ENCODE data around the gene MED1. TPM values are rescaled to one million over a fixed set of nuclear protein-coding genes. Genes with fewer than 3 reads are reported as not detected.
"Not testable (repeated sequence)": the region's sequence is repeated elsewhere in the genome, so short reads cannot be mapped to it uniquely, and the experiment has no call there.

The MED1 gene
- total and polyA plus RNA-seq, 2 donors (not counting 1 experiment from before 2014, with no cell fraction given), result 13.1 to 59.1 TPM

DNA sequence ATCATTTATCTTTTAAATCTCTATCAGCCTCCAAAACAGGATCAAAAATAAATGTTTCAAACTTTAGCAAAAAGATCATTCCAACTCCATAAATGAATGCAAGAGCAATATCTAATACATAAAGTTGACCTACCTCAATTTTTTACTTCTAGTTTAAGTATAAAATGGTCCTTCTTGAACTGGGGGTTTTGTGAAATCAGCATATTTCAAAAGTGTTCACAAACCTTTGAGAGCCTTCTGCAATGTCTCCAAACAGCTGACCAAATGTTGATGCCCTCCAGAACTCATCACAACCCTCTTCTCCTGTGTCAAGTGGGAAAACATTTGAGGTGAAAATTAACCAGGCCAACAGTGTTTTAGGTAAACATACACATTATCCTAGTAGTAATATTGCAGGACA is 7.7 kb downstream of the MED1 start:
- no peak overlapping the region for H3K4me3 ChIP-seq (ENCODE audit: control extremely low read depth in 1 of 5, extremely low read depth in 1 of 5, insufficient read depth in 1 of 5, low read depth in 2 of 5, low read length in 4 of 5)
- H3K9me3 Mint-ChIP-seq (ENCODE audit: insufficient read depth), result no peaks in the 10 kb centered on the region
- no peaks in the 10 kb centered on the region for H3K9me3 ChIP-seq (ENCODE audit: control extremely low read depth in 1 of 3, control insufficient read depth in 2 of 3, insufficient read depth in 1 of 3, low read length in 2 of 3)
- peaks cover 4% of the 10 kb centered on the region for H3K4me1 Mint-ChIP-seq
- no peak overlapping the region for H3K27ac Mint-ChIP-seq
- peaks cover 13 to 50% of the 10 kb centered on the region in 2 experiments for H3K36me3 ChIP-seq (replicated peaks in 1 of 2; ENCODE audit: control extremely low read depth in 1 of 2, control insufficient read depth in 1 of 2, extremely low read depth in 1 of 2, insufficient read depth in 2 of 2, low read length in 1 of 2)
- no peaks in the 10 kb centered on the region for H3K27me3 ChIP-seq (replicated peaks in 1 of 4; ENCODE audit: control extremely low read depth in 1 of 4, control insufficient read depth in 3 of 4, insufficient read depth in 4 of 4, low read length in 3 of 4)
- POLR2A ChIA-PET, result interaction anchor here (0.6 kb wide), 1 partner anchor 15 kb away, joined by 3 read pairs; no protein-coding TSS in a partner anchor
- intact Hi-C loops (cut with micrococcal nuclease), result no loop called here
- no peak overlapping the region for H3K4me3 Mint-ChIP-seq
- H3K27ac ChIP-seq (ENCODE audit: low read length in 2 of 2), result no peak overlapping the region
- peaks cover 5% of the 10 kb centered on the region for H4K20me1 ChIP-seq (ENCODE audit: control insufficient read depth, insufficient read depth, low read length, poor library complexity, severe bottlenecking)
- H3K79me2 ChIP-seq (ENCODE audit: control insufficient read depth, insufficient read depth, low read length), result peaks cover 23% of the 10 kb centered on the region
- no peak overlapping the region for H3K4me2 ChIP-seq (replicated peaks; ENCODE audit: low read depth, low read length, poor library complexity, severe bottlenecking)
- no peak overlapping the region for H2AFZ ChIP-seq (ENCODE audit: insufficient read depth, low read depth, low read length, poor library complexity, severe bottlenecking)
- no peak overlapping the region for H3K9ac ChIP-seq (ENCODE audit: low read length)
- CTCF ChIA-PET, result no interaction called here
- ATAC-seq (ENCODE audit: low read depth) (no peak), DNase-seq (no peak)
- H3K4me1 ChIP-seq (ENCODE audit: control insufficient read depth in 2 of 2, insufficient read depth in 2 of 2, low read length in 2 of 2), result no peaks in the 10 kb centered on the region
- TF ChIP-seq EZH2 (IDR thresholded peaks at IDR 0.05; ENCODE audit: borderline replicate concordance, insufficient read depth, low read depth, low read length, poor library complexity, severe bottlenecking), result no peak
- TF ChIP-seq, protein P1, sequence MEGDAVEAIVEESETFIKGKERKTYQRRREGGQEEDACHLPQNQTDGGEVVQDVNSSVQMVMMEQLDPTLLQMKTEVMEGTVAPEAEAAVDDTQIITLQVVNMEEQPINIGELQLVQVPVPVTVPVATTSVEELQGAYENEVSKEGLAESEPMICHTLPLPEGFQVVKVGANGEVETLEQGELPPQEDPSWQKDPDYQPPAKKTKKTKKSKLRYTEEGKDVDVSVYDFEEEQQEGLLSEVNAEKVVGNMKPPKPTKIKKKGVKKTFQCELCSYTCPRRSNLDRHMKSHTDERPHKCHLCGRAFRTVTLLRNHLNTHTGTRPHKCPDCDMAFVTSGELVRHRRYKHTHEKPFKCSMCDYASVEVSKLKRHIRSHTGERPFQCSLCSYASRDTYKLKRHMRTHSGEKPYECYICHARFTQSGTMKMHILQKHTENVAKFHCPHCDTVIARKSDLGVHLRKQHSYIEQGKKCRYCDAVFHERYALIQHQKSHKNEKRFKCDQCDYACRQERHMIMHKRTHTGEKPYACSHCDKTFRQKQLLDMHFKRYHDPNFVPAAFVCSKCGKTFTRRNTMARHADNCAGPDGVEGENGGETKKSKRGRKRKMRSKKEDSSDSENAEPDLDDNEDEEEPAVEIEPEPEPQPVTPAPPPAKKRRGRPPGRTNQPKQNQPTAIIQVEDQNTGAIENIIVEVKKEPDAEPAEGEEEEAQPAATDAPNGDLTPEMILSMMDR (IDR thresholded peaks at IDR 0.05), result no peak
- no peaks in the 10 kb centered on the region for H3K27me3 Mint-ChIP-seq

DNA sequence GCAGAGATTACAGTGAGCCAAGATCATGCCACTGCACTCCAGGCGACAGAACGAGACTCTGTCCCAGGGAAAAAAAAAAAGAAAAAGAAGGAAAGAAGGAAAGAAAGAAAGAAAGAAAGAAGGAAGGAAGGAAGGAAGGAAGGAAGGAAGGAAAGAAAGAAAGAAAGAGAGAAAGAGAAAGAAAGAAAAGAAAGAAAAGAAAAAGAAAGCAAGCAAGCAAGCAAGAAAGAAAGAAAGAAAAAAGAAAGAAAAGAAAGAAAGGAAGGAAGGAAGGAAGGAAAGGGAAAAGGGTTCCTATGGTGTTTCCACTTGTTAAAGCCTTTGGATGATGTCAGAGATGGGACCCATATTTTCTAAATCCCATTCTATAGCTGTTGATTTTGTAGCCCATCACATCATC is 11.2 kb downstream of the MED1 start:
- POLR2A ChIA-PET, result interaction anchor here (0.5 kb wide), 1 partner anchor 17 kb away, joined by 7 read pairs; no protein-coding TSS in a partner anchor
- H3K4me1 Mint-ChIP-seq; H3K27me3 ChIP-seq (replicated peaks in 1 of 4; ENCODE audit: control extremely low read depth in 1 of 4, control insufficient read depth in 3 of 4, insufficient read depth in 4 of 4, low read length in 3 of 4); H3K4me1 ChIP-seq (ENCODE audit: control insufficient read depth in 2 of 2, insufficient read depth in 2 of 2, low read length in 2 of 2); H3K9me3 Mint-ChIP-seq (ENCODE audit: insufficient read depth); H3K9me3 ChIP-seq (ENCODE audit: control extremely low read depth in 1 of 3, control insufficient read depth in 2 of 3, insufficient read depth in 1 of 3, low read length in 2 of 3); H3K27ac ChIP-seq (ENCODE audit: low read length in 2 of 2); H3K79me2 ChIP-seq (ENCODE audit: control insufficient read depth, insufficient read depth, low read length); intact Hi-C loops (cut with micrococcal nuclease); H3K4me3 Mint-ChIP-seq; H3K27ac Mint-ChIP-seq; ATAC-seq (ENCODE audit: low read depth); H3K9ac ChIP-seq (ENCODE audit: low read length); H4K20me1 ChIP-seq (ENCODE audit: control insufficient read depth, insufficient read depth, low read length, poor library complexity, severe bottlenecking); H3K4me3 ChIP-seq (ENCODE audit: control extremely low read depth in 1 of 5, extremely low read depth in 1 of 5, insufficient read depth in 1 of 5, low read depth in 2 of 5, low read length in 4 of 5); H3K27me3 Mint-ChIP-seq; H2AFZ ChIP-seq (ENCODE audit: insufficient read depth, low read depth, low read length, poor library complexity, severe bottlenecking); DNase-seq; H3K4me2 ChIP-seq (replicated peaks; ENCODE audit: low read depth, low read length, poor library complexity, severe bottlenecking): not testable (repeated sequence)
- CTCF ChIA-PET, result interaction anchor here (0.7 kb wide), 1 partner anchor 36 kb away, joined by 3 read pairs; no protein-coding TSS in a partner anchor
- peaks cover 13 to 60% of the 10 kb centered on the region in 2 experiments for H3K36me3 ChIP-seq (replicated peaks in 1 of 2; ENCODE audit: control extremely low read depth in 1 of 2, control insufficient read depth in 1 of 2, extremely low read depth in 1 of 2, insufficient read depth in 2 of 2, low read length in 1 of 2)
- WGBS (ENCODE audit: insufficient coverage), result 100% methylated on average over 1 of the region's 2 CpGs
